Measurements from ENCODE around the gene TAS2R41. TPM values are rescaled to one million over a fixed set of nuclear protein-coding genes. Genes with fewer than 3 reads are reported as not detected.

The TAS2R41 gene
- total and polyA plus RNA-seq, 2 donors from 2014 or later, result not detected

DNA sequence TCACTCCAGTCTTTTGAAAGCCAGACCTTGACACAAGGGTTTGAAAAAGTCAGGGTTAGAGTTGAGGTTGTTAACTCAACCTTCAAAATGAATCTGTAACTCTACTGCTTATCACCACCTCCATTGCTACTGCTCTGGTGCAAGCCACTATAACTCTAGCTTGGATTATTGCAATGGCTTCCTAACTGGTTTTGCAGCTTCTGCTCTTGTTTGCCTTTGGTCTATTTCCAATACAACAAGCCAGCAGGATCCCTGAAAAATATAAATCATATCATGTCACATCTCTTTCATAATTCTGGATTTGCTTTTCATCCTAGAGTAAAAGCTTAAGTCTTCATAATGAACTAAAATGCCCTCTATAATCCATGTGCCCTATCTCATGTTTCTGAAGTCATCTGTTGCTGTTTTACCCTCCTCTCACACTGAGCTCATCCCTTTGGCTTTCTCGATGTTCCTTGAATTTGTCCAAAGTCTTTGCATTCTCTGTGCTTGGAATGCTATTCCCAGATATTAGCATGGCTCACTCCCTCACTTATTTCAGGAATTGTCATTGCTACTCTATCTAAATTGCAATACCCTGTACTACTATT is 23.5 kb upstream of the TAS2R41 start:
- Histone ChIP-seq H3K27me3 (ENCODE audit: control insufficient read depth, insufficient read depth, low read length) (no peaks in the 10 kb centered on the region), H3K4me1 (ENCODE audit: control insufficient read depth in 2 of 3, insufficient read depth in 2 of 3, low read depth in 1 of 3, low read length in 3 of 3) (no peaks in the 10 kb centered on the region), H3K27ac (ENCODE audit: low read depth in 2 of 2, low read length in 2 of 2) (no peak overlapping the region), H3K4me3 (ENCODE audit: low read length in 3 of 3) (no peak overlapping the region), H3K36me3 (ENCODE audit: control insufficient read depth in 2 of 3, insufficient read depth in 3 of 3, low read length in 3 of 3) (no peaks in the 10 kb centered on the region), H3K9me3 (ENCODE audit: control insufficient read depth in 2 of 3, insufficient read depth in 1 of 3, low read length in 3 of 3) (no peaks in the 10 kb centered on the region), H3K9ac (ENCODE audit: low read length in 3 of 3) (no peak overlapping the region)
- intact Hi-C loops (cut with DNase I), result no loop called here
- FAIRE-seq (no peak), DNase-seq (no peak)
- TF ChIP-seq, protein P1, sequence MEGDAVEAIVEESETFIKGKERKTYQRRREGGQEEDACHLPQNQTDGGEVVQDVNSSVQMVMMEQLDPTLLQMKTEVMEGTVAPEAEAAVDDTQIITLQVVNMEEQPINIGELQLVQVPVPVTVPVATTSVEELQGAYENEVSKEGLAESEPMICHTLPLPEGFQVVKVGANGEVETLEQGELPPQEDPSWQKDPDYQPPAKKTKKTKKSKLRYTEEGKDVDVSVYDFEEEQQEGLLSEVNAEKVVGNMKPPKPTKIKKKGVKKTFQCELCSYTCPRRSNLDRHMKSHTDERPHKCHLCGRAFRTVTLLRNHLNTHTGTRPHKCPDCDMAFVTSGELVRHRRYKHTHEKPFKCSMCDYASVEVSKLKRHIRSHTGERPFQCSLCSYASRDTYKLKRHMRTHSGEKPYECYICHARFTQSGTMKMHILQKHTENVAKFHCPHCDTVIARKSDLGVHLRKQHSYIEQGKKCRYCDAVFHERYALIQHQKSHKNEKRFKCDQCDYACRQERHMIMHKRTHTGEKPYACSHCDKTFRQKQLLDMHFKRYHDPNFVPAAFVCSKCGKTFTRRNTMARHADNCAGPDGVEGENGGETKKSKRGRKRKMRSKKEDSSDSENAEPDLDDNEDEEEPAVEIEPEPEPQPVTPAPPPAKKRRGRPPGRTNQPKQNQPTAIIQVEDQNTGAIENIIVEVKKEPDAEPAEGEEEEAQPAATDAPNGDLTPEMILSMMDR (IDR thresholded peaks at IDR 0.05; ENCODE audit: borderline replicate concordance, extremely low read depth, insufficient read depth), result no peak

- no peaks in the 10 kb centered on the region for H3K36me3 ChIP-seq (ENCODE audit: control insufficient read depth in 2 of 3, insufficient read depth in 3 of 3, low read length in 3 of 3)
- H3K27ac ChIP-seq (ENCODE audit: low read depth in 2 of 2, low read length in 2 of 2), result no peak overlapping the region
- intact Hi-C loops (cut with DNase I), result no loop called here
- H3K4me1 ChIP-seq (ENCODE audit: control insufficient read depth in 2 of 3, insufficient read depth in 2 of 3, low read depth in 1 of 3, low read length in 3 of 3), result no peaks in the 10 kb centered on the region
- H3K4me3 ChIP-seq (ENCODE audit: low read length in 3 of 3), result no peak overlapping the region
- no peaks in the 10 kb centered on the region for H3K27me3 ChIP-seq (ENCODE audit: control insufficient read depth, insufficient read depth, low read length)
- no peak for DNase-seq
- no peaks in the 10 kb centered on the region for H3K9me3 ChIP-seq (ENCODE audit: control insufficient read depth in 2 of 3, insufficient read depth in 1 of 3, low read length in 3 of 3)
- FAIRE-seq, result no peak
- TF ChIP-seq, protein P1 (IDR thresholded peaks at IDR 0.05; ENCODE audit: borderline replicate concordance, extremely low read depth, insufficient read depth), result no peak
- H3K9ac ChIP-seq (ENCODE audit: low read length in 3 of 3), result no peak overlapping the region
Measured at GRCh38 chr7:143455491-143455890, 22.2 kb upstream of the TAS2R41 start.

GRCh38 chr7:143455942-143456341 is 21.7 kb upstream of the TAS2R41 start:
- Histone ChIP-seq H3K36me3 (ENCODE audit: control insufficient read depth in 2 of 3, insufficient read depth in 3 of 3, low read length in 3 of 3) (no peaks in the 10 kb centered on the region), H3K4me3 (ENCODE audit: low read length in 3 of 3) (no peak overlapping the region), H3K27me3 (ENCODE audit: control insufficient read depth, insufficient read depth, low read length) (no peaks in the 10 kb centered on the region), H3K27ac (ENCODE audit: low read depth in 2 of 2, low read length in 2 of 2) (no peak overlapping the region), H3K9ac (ENCODE audit: low read length in 3 of 3) (no peak overlapping the region), H3K9me3 (ENCODE audit: control insufficient read depth in 2 of 3, insufficient read depth in 1 of 3, low read length in 3 of 3) (no peaks in the 10 kb centered on the region), H3K4me1 (ENCODE audit: control insufficient read depth in 2 of 3, insufficient read depth in 2 of 3, low read depth in 1 of 3, low read length in 3 of 3) (no peaks in the 10 kb centered on the region)
- TF ChIP-seq, protein P1 (IDR thresholded peaks at IDR 0.05; ENCODE audit: borderline replicate concordance, extremely low read depth, insufficient read depth), result no peak
- intact Hi-C loops (cut with DNase I), result no loop called here
- DNase-seq (no peak), FAIRE-seq (no peak)
